HCT116 (cell line): ENCODE results near the gene RAB37. TPM values are rescaled to one million over a fixed set of nuclear protein-coding genes. Genes with fewer than 3 reads are reported as not detected.

ENCODE experiments used
- ATAC-seq: fragments of 200-7000 bp; cut with Tn5 transposase; 2 replicates; pipeline ENCODE4 v1.9.1; 2020; ENCODE audit warnings: mild to moderate bottlenecking, moderate library complexity
- BruUV-seq: library from RNA; stranded (reverse); fragments of 400-500 nt; replicated peaks from 2 replicates; lab custom pipeline; 2021; lab: Mats Ljungman, UMichigan
- CTCF ChIA-PET: fragments of 300-600 bp; sonication (Branson Sonifier 250); formaldehyde crosslinking; loops from one replicate; lab custom pipeline; 2021; ENCODE audit warnings: antibody characterized with exemption; lab: Charles Lee
- POLR2A ChIA-PET: fragments of 300-600, 350-600 bp; sonication (Branson Sonifier 250); formaldehyde crosslinking; loops from one replicate; lab custom pipeline; 2021; ENCODE audit warnings: antibody characterized with exemption; lab: Charles Lee
- RAD21 ChIA-PET, 2 experiments: fragments of 300-600 bp; sonication (Branson Sonifier 250); formaldehyde crosslinking; loops; one replicate each; lab custom pipeline; 2023; ENCODE audit warnings: low total read pairs in 2 of 2; ENCODE audit not compliant: uncharacterized antibody in 2 of 2, unreplicated experiment in 2 of 2, low non-redundant PET in 1 of 2; lab: Charles Lee
- DNase-seq: peaks from one replicate; pipeline ENCODE4 v3.0.0-alpha.2; 2010; ENCODE audit warnings: low read depth, low spot score
- H2AFZ ChIP-seq: fragments of 200-600 bp; shearing (Covaris generic), sonication (generic); 2 replicates; pipeline ENCODE4 v1.6.1; 2017; ENCODE audit warnings: low read depth, mixed run types, mixed read lengths, antibody characterized with exemption, low read length; ENCODE audit not compliant: poor library complexity, severe bottlenecking
- H3K27ac ChIP-seq: 2 replicates; pipeline ENCODE4 v1.5.1; 2012; ENCODE audit warnings: low read depth, low read length
- H3K27me3 ChIP-seq: fragments of 200-600 bp; sonication (generic); 2 replicates; pipeline ENCODE4 v1.6.1; 2016; ENCODE audit warnings: mixed run types, low read length, mixed read lengths; ENCODE audit not compliant: insufficient read depth
- H3K36me3 ChIP-seq, 2 experiments: fragments of 200-500 bp in 1 of 2; fragments of 200-600 bp in 1 of 2; sonication (Bioruptor generic) in 1 of 2; sonication (generic) in 1 of 2; 2 replicates each; pipeline versions ENCODE4 v1.5.1 to v1.6.1; 2014 to 2016; ENCODE audit warnings: low read length in 2 of 2, inconsistent platforms in 1 of 2, mixed read lengths in 1 of 2, mixed run types in 1 of 2; ENCODE audit not compliant: insufficient read depth in 2 of 2, control insufficient read depth in 1 of 2
- H3K4me1 ChIP-seq, 2 experiments: fragments of 200-600 bp in 1 of 2; sonication (generic) in 1 of 2; 2 replicates each; pipeline versions ENCODE4 v1.5.1 to v1.6.1; 2012 to 2017; ENCODE audit warnings: low read length in 2 of 2, inconsistent platforms in 1 of 2, mild to moderate bottlenecking in 1 of 2, mixed read lengths in 1 of 2, mixed run types in 1 of 2, moderate library complexity in 1 of 2; ENCODE audit not compliant: insufficient read depth in 2 of 2, control insufficient read depth in 1 of 2
- H3K4me2 ChIP-seq: fragments of 200-600 bp; sonication (generic); 2 replicates; pipeline ENCODE4 v1.6.1; 2017; ENCODE audit warnings: mixed run types, low read length, mixed read lengths
- H3K4me3 ChIP-seq, 2 experiments: fragments of 200-600 bp in 1 of 2; sonication (generic) in 1 of 2; replicated peaks in 1 of 2; 2 replicates each; pipeline ENCODE4 v1.5.1; 2011 to 2016; ENCODE audit warnings: low read length in 2 of 2, control low read depth in 1 of 2, low read depth in 1 of 2, mild to moderate bottlenecking in 1 of 2, mixed read lengths in 1 of 2, mixed run types in 1 of 2
- H3K79me2 ChIP-seq: fragments of 200-600 bp; sonication (generic); 2 replicates; pipeline ENCODE4 v1.6.1; 2017; ENCODE audit warnings: mild to moderate bottlenecking, mixed run types, low read length, moderate library complexity, mixed read lengths; ENCODE audit not compliant: insufficient read depth
- H3K9ac ChIP-seq: fragments of 200-600 bp; sonication (generic); 2 replicates; pipeline ENCODE4 v1.6.1; 2016; ENCODE audit warnings: low read length, mixed read lengths
- H3K9me2 ChIP-seq: fragments of 200-600 bp; sonication (generic), shearing (Covaris generic); 2 replicates; pipeline ENCODE4 v1.6.1; 2017; ENCODE audit warnings: mixed run types, mild to moderate bottlenecking, moderate library complexity; ENCODE audit not compliant: insufficient read depth
- H3K9me3 ChIP-seq, 2 experiments: fragments of 200-500 bp in 1 of 2; fragments of 200-600 bp in 1 of 2; sonication (Bioruptor generic) in 1 of 2; sonication (generic) in 1 of 2; 2 replicates each; pipeline ENCODE4 v1.6.1; 2014 to 2017; ENCODE audit warnings: low read length in 2 of 2, mixed read lengths in 2 of 2, inconsistent platforms in 1 of 2, low read depth in 1 of 2, mild to moderate bottlenecking in 1 of 2, mixed run types in 1 of 2, moderate library complexity in 1 of 2; ENCODE audit not compliant: control insufficient read depth in 1 of 2, insufficient read depth in 1 of 2
- H4K20me1 ChIP-seq: fragments of 200-600 bp; sonication (generic), shearing (Covaris generic); 2 replicates; pipeline ENCODE4 v1.6.1; 2017; ENCODE audit warnings: mixed run types, mild to moderate bottlenecking, moderate library complexity; ENCODE audit not compliant: insufficient read depth
- CEBPB ChIP-seq: IDR thresholded peaks from 2 replicates; pipeline ENCODE4 v1.6.1; 2012; ENCODE audit warnings: low read depth
- ELF1 ChIP-seq: IDR thresholded peaks from 2 replicates; pipeline ENCODE4 v1.6.1; 2012; ENCODE audit warnings: low read depth, borderline replicate concordance
- FOSL1 ChIP-seq: IDR thresholded peaks from 2 replicates; pipeline ENCODE4 v1.6.1; 2012; ENCODE audit warnings: low read depth
- POLR2AphosphoS5 ChIP-seq: IDR thresholded peaks from 2 replicates; pipeline ENCODE4 v1.6.1; 2011; ENCODE audit warnings: mild to moderate bottlenecking, low read depth, low read length, moderate library complexity
- SIN3A ChIP-seq: IDR thresholded peaks from 2 replicates; pipeline ENCODE4 v1.6.1; 2012; ENCODE audit warnings: low read depth
- SP1 ChIP-seq: IDR thresholded peaks from 2 replicates; pipeline ENCODE4 v1.6.1; 2012; ENCODE audit warnings: low read depth
- SRF ChIP-seq: IDR thresholded peaks from 2 replicates; pipeline ENCODE4 v1.6.1; 2012; ENCODE audit warnings: low read depth
- YY1 ChIP-seq: IDR thresholded peaks from 2 replicates; pipeline ENCODE4 v1.6.1; 2011; ENCODE audit warnings: low read length, low read depth, moderate library complexity, mild to moderate bottlenecking; ENCODE audit not compliant: insufficient replicate concordance; ENCODE audit errors: extremely low read depth
- ZFX ChIP-seq: fragments of 450-650 bp; IDR thresholded peaks from 2 replicates; pipeline ENCODE4 v1.6.1; 2017
- ZNF274 ChIP-seq: fragments of 200-500 bp; sonication (Bioruptor generic); IDR thresholded peaks from 2 replicates; pipeline ENCODE4 v1.6.1; 2014; ENCODE audit warnings: mild to moderate bottlenecking, low read depth, low read length, inconsistent platforms
- intact Hi-C: fragments of 100-400 bp; cut with micrococcal nuclease; formaldehyde crosslinking; loops from 2 replicates; pipeline ENCODE4 v1.10.0; 2022
- total RNA-seq: library from RNA; stranded (reverse); gene quantifications from one replicate; pipeline ENCODE4 v1.2.1, GENCODE V29; 2021; ENCODE audit not compliant: unreplicated experiment
- TF ChIP-seq, protein P1 (sequence below): IDR thresholded peaks from 2 replicates; pipeline ENCODE4 v1.6.1; 2012
- TF ChIP-seq, protein P2 (sequence below): IDR thresholded peaks from 2 replicates; pipeline ENCODE4 v1.6.1; 2012
- TF ChIP-seq, protein P3 (sequence below), 3 experiments: fragments of 200-600 bp in 1 of 3; sonication (generic) in 1 of 3; IDR thresholded peaks in 2 of 3; conservative IDR thresholded peaks in 1 of 3; 2 replicates each; pipeline ENCODE4 v1.5.1; 2012 to 2017; ENCODE audit warnings: low read depth in 2 of 3, low read length in 2 of 3, antibody characterized with exemption in 1 of 3, borderline replicate concordance in 1 of 3, control low read depth in 1 of 3, mild to moderate bottlenecking in 1 of 3, mixed read lengths in 1 of 3, mixed run types in 1 of 3, moderate library complexity in 1 of 3; ENCODE audit not compliant: insufficient read depth in 1 of 3
- TF ChIP-seq, protein P4 (sequence below): IDR thresholded peaks from 2 replicates; pipeline ENCODE4 v1.6.1; 2012; ENCODE audit warnings: low read depth

The RAB37 gene
- total RNA-seq, 1 experiment from 2014 or later: 8.2 TPM

DNA sequence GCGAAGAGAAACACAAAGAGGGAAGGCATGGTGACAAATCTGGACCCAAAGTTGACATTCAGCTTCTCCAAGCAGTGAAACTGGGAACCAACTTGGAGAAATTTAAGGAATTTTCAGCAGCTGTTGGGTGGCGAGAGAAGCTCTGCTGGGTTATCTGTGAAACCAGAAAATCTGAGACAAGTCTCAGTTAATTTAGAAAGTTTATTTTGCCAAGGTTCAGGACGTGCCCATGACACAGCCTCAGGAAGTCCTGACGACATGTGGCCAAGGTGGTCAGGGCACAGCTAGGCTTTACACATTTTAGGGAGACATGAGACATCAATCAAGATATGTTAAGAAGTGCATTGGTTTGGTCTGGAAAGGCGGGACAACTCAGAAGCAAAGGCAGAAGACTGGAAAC, 13.2 kb upstream of the RAB37 start:
- intact Hi-C loops: no loop called here
- Histone ChIP-seq H3K79me2 (no peaks in the 10 kb centered on the region), H4K20me1 (no peaks in the 10 kb centered on the region), H2AFZ (no peak overlapping the region), H3K9me3 (peaks cover 0 to 4% of the 10 kb centered on the region in 2 experiments; a peak in 1 of 4 replicates), H3K27me3 (peaks cover 17% of the 10 kb centered on the region; the same call in 1 of the 2 replicates), H3K4me2 (no peak overlapping the region), H3K9ac (no peak overlapping the region), H3K27ac (no peak overlapping the region), H3K4me1 (no peaks in the 10 kb centered on the region), H3K4me3 (no peak overlapping the region), H3K36me3 (no peaks in the 10 kb centered on the region), H3K9me2 (no peaks in the 10 kb centered on the region)
- ChIA-PET RAD21 (no interaction called here), POLR2A (no interaction called here), CTCF (interaction anchor here (1.2 to 1.3 kb wide), 2 partner anchors 20 to 67 kb away, joined by 3 read pairs; no protein-coding TSS in a partner anchor)
- no peak for DNase-seq
- TF ChIP-seq SRF: no peak
- TF ChIP-seq ZFX: no peak
- TF ChIP-seq, protein P1, sequence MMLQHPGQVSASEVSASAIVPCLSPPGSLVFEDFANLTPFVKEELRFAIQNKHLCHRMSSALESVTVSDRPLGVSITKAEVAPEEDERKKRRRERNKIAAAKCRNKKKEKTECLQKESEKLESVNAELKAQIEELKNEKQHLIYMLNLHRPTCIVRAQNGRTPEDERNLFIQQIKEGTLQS: no peak
- no peak for TF ChIP-seq YY1
- no peak for TF ChIP-seq ZNF274
- no peak for TF ChIP-seq SP1
- TF ChIP-seq, protein P2, sequence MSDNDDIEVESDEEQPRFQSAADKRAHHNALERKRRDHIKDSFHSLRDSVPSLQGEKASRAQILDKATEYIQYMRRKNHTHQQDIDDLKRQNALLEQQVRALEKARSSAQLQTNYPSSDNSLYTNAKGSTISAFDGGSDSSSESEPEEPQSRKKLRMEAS: no peak
- no peak for TF ChIP-seq CEBPB
- no peak for TF ChIP-seq FOSL1
- no peak for TF ChIP-seq POLR2AphosphoS5
- no peak for TF ChIP-seq SIN3A
- no peak for ATAC-seq
- no TSS peak for BruUV-seq

DNA sequence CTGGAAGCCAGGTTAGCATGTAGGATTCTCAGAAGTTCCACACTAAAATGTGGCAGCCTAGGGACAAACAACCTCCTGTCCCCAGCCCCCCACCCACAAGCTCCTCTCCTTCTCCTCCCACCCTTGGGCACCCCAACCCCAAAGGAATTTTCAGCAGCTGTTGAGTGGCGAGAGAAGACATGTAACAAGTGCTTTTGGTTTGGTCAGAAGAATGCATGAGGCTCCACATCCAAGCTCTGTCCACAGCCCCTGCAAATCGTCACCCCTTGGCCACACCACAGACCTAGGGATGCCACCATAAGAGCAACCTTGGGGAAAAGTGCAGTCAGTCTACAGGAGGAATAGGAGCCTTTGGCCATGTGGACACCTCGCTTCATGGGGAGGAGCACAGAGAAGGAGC, 11.9 kb upstream of the RAB37 start:
- CTCF ChIA-PET: interaction anchor here (1.2 to 1.3 kb wide), 2 partner anchors 12 to 19 kb away, joined by 3 read pairs; partner anchors contain the start of gene RAB37
- peaks cover 17% of the 10 kb centered on the region; the same call in 1 of the 2 replicates for H3K27me3 ChIP-seq
- POLR2A ChIA-PET: interaction anchor here (0.8 kb wide), 1 partner anchor 11 kb away, joined by 3 read pairs; no protein-coding TSS in a partner anchor
- TF ChIP-seq, protein P3, sequence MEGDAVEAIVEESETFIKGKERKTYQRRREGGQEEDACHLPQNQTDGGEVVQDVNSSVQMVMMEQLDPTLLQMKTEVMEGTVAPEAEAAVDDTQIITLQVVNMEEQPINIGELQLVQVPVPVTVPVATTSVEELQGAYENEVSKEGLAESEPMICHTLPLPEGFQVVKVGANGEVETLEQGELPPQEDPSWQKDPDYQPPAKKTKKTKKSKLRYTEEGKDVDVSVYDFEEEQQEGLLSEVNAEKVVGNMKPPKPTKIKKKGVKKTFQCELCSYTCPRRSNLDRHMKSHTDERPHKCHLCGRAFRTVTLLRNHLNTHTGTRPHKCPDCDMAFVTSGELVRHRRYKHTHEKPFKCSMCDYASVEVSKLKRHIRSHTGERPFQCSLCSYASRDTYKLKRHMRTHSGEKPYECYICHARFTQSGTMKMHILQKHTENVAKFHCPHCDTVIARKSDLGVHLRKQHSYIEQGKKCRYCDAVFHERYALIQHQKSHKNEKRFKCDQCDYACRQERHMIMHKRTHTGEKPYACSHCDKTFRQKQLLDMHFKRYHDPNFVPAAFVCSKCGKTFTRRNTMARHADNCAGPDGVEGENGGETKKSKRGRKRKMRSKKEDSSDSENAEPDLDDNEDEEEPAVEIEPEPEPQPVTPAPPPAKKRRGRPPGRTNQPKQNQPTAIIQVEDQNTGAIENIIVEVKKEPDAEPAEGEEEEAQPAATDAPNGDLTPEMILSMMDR (IDR thresholded peaks at IDR 0.05 in 2 of 3, conservative IDR thresholded peaks at IDR 0.05 in 1 of 3; ENCODE audit: borderline replicate concordance in 1 of 3, insufficient read depth in 1 of 3, low read depth in 2 of 3, low read length in 2 of 3): no peak
- TF ChIP-seq, protein P4, sequence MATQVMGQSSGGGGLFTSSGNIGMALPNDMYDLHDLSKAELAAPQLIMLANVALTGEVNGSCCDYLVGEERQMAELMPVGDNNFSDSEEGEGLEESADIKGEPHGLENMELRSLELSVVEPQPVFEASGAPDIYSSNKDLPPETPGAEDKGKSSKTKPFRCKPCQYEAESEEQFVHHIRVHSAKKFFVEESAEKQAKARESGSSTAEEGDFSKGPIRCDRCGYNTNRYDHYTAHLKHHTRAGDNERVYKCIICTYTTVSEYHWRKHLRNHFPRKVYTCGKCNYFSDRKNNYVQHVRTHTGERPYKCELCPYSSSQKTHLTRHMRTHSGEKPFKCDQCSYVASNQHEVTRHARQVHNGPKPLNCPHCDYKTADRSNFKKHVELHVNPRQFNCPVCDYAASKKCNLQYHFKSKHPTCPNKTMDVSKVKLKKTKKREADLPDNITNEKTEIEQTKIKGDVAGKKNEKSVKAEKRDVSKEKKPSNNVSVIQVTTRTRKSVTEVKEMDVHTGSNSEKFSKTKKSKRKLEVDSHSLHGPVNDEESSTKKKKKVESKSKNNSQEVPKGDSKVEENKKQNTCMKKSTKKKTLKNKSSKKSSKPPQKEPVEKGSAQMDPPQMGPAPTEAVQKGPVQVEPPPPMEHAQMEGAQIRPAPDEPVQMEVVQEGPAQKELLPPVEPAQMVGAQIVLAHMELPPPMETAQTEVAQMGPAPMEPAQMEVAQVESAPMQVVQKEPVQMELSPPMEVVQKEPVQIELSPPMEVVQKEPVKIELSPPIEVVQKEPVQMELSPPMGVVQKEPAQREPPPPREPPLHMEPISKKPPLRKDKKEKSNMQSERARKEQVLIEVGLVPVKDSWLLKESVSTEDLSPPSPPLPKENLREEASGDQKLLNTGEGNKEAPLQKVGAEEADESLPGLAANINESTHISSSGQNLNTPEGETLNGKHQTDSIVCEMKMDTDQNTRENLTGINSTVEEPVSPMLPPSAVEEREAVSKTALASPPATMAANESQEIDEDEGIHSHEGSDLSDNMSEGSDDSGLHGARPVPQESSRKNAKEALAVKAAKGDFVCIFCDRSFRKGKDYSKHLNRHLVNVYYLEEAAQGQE: no peak
- TF ChIP-seq SP1 (no peak), ELF1 (no peak), SIN3A (no peak)

More for the DNA sequence above, 11.9 kb upstream of the RAB37 start:
- Histone ChIP-seq H3K36me3 (no peaks in the 10 kb centered on the region), H4K20me1 (no peaks in the 10 kb centered on the region), H3K79me2 (no peaks in the 10 kb centered on the region), H3K9me3 (peaks cover 0 to 5% of the 10 kb centered on the region in 2 experiments; a peak in 1 of 4 replicates), H2AFZ (no peak overlapping the region), H3K9me2 (no peaks in the 10 kb centered on the region), H3K4me1 (no peaks in the 10 kb centered on the region), H3K4me3 (no peak overlapping the region), H3K4me2 (no peak overlapping the region), H3K9ac (no peak overlapping the region), H3K27ac (no peak overlapping the region)
- DNase-seq (no peak), ATAC-seq (no peak)
- RAD21 ChIA-PET: no interaction called here
- intact Hi-C loops: no loop called here
- BruUV-seq: no TSS peak
